GM18870 (cell line): ENCODE measurements around the gene DPPA5.
A peak's percentile ranks its signal among the peaks of the same experiment; 100 is the strongest.
"Not testable (repeated sequence)": the region's sequence is repeated elsewhere in the genome, so short reads cannot be mapped to it uniquely, and the experiment has no call there.

ENCODE experiments used
- ATAC-seq: cut with Tn5 transposase; IDR thresholded peaks from one replicate; pipeline ENCODE4 v1.9.1; 2021; ENCODE audit warnings: moderate library complexity; ENCODE audit not compliant: unreplicated experiment

DPPA5 gene

GRCh38 chr6:73353636-73354593 is at the start of gene DPPA5:
TSS of gene DPPA5 (minus strand) at chr6:73354276. CDS start at chr6:73354225, 51 bp downstream.
- no peak for ATAC-seq

- no peak for ATAC-seq
Measured at GRCh38 chr6:73400656-73401055, 46.6 kb upstream of the DPPA5 start.

- no peak for ATAC-seq
Measured at GRCh38 chr6:73395875-73396274, 41.8 kb upstream of the DPPA5 start.

- no peak for ATAC-seq
Measured at GRCh38 chr6:73394577-73395354, 40.7 kb upstream of the DPPA5 start, which contains the start of gene DDX43. TSS of gene DDX43 (plus strand) at chr6:73394828. CDS start at chr6:73394906, 78 bp downstream.

GRCh38 chr6:73393278-73393677 is 39.2 kb upstream of the DPPA5 start:
- no peak for ATAC-seq

GRCh38 chr6:73392188-73392587 is 38.1 kb upstream of the DPPA5 start:
- not testable (repeated sequence) for ATAC-seq

GRCh38 chr6:73391675-73392074 is 37.6 kb upstream of the DPPA5 start:
- no peak for ATAC-seq

- no peak for ATAC-seq
Measured at GRCh38 chr6:73389854-73390253, 35.8 kb upstream of the DPPA5 start.

GRCh38 chr6:73388800-73389512 is 34.9 kb upstream of the DPPA5 start:
- peak; percentile 71 for ATAC-seq

- ATAC-seq: peak; percentile 20
Measured at GRCh38 chr6:73388433-73388799, 34.3 kb upstream of the DPPA5 start.

- no peak for ATAC-seq
Measured at GRCh38 chr6:73382462-73383113, 28.5 kb upstream of the DPPA5 start.

GRCh38 chr6:73381531-73381930 is 27.5 kb upstream of the DPPA5 start:
- ATAC-seq: not testable (repeated sequence)

GRCh38 chr6:73377225-73377624 is 23.1 kb upstream of the DPPA5 start:
- ATAC-seq: no peak

GRCh38 chr6:73375216-73375615 is 21.1 kb upstream of the DPPA5 start:
- ATAC-seq: no peak

GRCh38 chr6:73372516-73372915 is 18.4 kb upstream of the DPPA5 start:
- ATAC-seq: no peak

GRCh38 chr6:73371984-73372383 is 17.9 kb upstream of the DPPA5 start:
- no peak for ATAC-seq

GRCh38 chr6:73369563-73369962 is 15.5 kb upstream of the DPPA5 start, which contains the start of gene OOEP:
TSS of gene OOEP (minus strand) at chr6:73369897. CDS start at chr6:73369792, 105 bp downstream.
- no peak for ATAC-seq

GRCh38 chr6:73369157-73369556 is 15.1 kb upstream of the DPPA5 start:
- ATAC-seq: no peak

GRCh38 chr6:73368675-73369074 is 14.6 kb upstream of the DPPA5 start:
- no peak for ATAC-seq

- no peak for ATAC-seq
Measured at GRCh38 chr6:73367761-73368355, 13.8 kb upstream of the DPPA5 start.
